ENCODE results near the gene PTPRG. TPM values are rescaled to one million over a fixed set of nuclear protein-coding genes. Genes with fewer than 3 reads are reported as not detected.

PTPRG gene
- polyA plus RNA-seq, 10 donors: 25.7 to 37.0 (median 33.0) TPM

GRCh38 chr3:62173939-62174515, 612.7 kb downstream of the PTPRG start:
- DNase-seq: peak in 1 of 3 donors; percentile 24

DNA sequence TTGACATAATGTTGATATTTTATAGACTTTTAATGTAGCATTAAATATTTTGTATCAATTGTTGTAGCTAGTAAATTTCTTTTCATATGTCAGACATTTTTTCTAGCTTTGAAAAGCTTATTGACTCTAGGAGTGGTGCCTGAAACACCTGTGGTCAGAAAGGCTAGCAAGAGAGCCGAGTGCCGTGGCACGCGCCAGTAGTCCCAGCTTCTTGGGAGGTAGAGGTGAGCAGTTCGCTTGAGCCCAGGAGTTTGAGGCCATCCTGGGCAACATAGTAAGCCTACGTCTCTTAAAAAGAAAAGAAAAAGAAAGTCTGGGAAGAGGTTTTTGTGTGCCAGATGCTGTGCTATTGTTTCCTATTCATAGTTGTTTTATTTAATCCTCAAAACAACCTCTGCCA, 613.8 kb downstream of the PTPRG start:
- no peak for DNase-seq

DNA sequence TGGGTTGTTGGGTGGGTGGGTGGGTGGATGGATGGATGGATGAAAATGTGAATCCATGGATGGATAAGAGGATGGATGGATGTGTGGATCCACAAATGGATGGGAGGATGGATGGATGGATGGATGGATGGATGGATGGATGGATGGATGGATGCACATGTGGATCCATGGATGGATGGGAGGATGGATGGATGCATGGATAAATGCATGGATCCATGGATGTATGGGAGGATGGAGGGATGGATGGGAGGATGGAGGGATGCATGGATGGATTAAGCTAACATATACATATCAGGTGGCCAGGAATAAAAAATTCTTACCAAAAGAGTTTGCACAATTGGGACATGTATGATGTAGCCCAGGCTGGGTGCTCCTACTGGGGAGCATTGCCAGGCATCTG, 616.7 kb downstream of the PTPRG start:
- no peak for DNase-seq

GRCh38 chr3:62178739-62179600, 617.6 kb downstream of the PTPRG start:
- no peak for DNase-seq

GRCh38 chr3:62180514-62180913, 619.1 kb downstream of the PTPRG start:
- DNase-seq: peak in 1 of 3 donors; percentile 25

DNA sequence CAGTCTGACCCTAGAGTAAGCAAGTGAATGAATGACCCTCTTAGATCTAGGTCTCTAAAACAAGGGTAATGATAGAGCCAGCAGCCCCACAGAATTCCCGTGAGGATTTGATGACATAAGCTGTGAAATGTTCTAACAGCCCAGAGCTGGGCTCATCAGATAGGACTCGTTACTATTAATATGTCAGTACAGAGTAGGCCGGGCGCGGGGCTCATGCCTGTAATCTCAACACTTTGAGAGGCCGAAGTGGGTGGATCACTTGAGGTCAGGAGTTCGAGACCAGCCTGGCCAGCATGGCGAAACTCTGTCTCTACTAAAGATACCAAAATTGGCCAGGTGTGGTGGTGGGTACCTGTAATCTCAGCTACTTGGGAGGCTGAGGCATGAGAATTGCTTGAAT, 621.7 kb downstream of the PTPRG start:
- no peak for DNase-seq

GRCh38 chr3:62183969-62184368, 622.6 kb downstream of the PTPRG start:
- no peak for DNase-seq

DNA sequence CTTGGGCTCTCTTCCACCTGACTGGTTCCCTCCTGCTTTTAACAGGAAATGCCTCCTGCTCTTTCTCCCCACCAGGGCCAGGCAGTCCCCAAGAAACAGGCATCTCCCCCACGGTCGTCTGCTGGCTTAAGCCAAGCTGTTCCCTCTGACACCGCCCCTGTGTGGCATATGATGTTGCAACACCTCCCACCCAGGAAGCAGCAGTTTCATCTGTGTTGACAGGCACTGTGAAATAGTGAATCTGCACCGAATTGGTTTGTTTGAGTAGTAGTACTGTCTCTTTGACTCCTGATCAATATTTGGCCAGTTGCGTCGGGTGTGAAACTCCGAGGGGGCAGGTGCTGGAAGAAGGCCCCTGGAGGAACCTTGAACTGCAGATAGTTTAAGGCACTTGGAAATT, 623.2 kb downstream of the PTPRG start:
- DNase-seq: no peak

- DNase-seq: peak in 2 of 3 donors; percentile 20 to 57
Observed at GRCh38 chr3:62187022-62187431, 625.7 kb downstream of the PTPRG start.

DNA sequence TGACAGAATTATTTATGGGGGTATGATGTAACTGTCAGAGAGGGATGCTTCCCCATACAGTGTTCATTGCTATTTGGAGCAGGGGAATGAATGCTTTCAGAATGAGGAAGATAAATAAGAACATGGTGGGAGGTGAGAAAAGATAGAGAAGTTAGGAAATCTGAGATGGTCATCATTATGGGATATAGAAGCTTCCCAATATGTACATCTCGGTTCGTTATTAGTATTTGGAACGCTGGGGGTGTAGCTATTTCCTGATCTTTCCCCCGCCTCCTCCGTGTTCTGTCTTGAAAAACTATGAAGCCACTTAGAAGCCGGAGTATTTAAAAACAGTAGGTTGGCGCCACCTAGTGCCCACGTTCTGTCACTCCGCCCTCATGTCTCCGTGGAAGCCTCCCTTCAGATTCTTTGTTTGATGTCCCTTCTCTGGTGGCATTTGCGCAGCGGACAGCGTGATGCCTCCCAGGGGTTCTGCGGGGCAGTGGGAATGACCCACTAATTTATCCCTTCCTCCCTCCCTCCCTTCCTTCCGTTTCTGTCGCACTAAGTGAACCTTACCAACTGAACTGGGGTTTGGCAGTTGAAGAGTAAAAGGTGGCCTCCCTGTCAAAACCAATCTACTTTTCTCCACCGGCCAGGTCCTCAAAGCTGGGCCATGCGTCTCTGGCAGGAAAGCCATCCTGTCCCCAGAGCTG, 627.5 kb downstream of the PTPRG start:
- peak; percentile 70 to 90 (median 85) for DNase-seq

DNA sequence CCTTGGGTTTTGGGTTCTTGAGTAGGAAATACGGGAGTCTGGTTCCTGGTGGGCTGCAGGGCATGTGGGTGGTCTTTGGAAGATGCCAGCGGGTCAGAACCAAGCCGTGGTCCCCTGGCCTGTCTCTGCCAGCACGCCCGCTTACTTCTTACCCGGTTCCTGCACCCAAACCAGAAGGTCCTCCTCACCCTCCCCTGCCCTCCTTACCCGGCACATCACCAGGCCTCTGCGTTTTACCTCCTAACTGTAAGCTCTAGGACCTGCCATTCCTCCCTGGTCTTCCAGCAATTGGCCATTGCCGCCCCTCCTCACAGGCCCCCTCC, 628.0 kb downstream of the PTPRG start:
- no peak for DNase-seq

GRCh38 chr3:62192891-62193290, 631.5 kb downstream of the PTPRG start:
- DNase-seq: no peak

GRCh38 chr3:62193586-62194345, 632.4 kb downstream of the PTPRG start:
- no peak for DNase-seq

- no peak for DNase-seq
Observed at GRCh38 chr3:62197350-62198012, 636.1 kb downstream of the PTPRG start.

GRCh38 chr3:62199126-62199525, 637.8 kb downstream of the PTPRG start:
- DNase-seq: no peak

- DNase-seq: peak; percentile 16 to 55 (median 30)
Observed at GRCh38 chr3:62201438-62202035, 640.2 kb downstream of the PTPRG start.

- no peak for DNase-seq
Observed at GRCh38 chr3:62203152-62203551, 641.8 kb downstream of the PTPRG start.

DNA sequence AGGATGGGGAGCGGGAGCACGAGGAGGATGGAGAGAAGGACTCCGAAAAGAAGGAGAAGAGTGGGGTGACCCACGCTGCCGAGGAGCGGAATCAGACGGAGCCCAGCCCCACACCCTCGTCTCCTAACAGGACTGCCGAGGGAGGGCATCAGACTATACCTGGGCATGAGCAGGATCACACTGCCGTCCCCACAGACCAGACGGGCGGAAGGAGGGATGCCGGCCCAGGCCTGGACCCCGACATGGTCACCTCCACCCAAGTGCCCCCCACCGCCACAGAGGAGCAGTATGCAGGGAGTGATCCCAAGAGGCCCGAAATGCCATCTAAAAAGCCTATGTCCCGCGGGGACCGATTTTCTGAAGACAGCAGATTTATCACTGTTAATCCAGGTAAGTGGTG, 642.2 kb downstream of the PTPRG start:
- DNase-seq: no peak

GRCh38 chr3:62207197-62207596, 645.8 kb downstream of the PTPRG start:
- DNase-seq: no peak

DNA sequence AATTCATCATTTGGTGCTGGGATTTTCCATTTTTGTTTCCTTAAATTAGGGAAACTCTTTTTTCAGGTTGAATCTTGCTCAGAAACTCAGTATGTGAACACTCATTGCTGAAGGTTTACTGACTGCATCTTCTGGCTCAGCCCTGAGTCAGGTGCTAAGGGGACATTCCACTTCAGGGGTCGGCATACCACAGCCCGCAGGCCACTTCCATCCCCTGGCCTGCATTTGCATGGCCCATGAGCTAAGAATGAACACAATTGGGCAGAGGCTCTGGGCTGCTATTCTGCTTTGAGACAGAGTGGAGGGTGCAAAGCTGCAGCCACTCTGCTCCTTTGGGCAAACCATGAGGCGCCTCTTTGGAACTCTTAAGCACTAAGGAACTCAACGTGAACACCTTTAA, 647.0 kb downstream of the PTPRG start:
- DNase-seq: no peak

GRCh38 chr3:62209101-62209500, 647.7 kb downstream of the PTPRG start:
- no peak for DNase-seq
